ENCODE results near the gene TLCD5. TPM values are rescaled to one million over a fixed set of nuclear protein-coding genes. Genes with fewer than 3 reads are reported as not detected.

Gene TLCD5
- total RNA-seq, 1 experiment from 2014 or later, result 7.8 TPM

- DNase-seq (ENCODE audit: low read depth, low spot score), result no peak
- in situ Hi-C loops (cut with HindIII; ENCODE audit: low pct_unique_long_range_greater_than_20kb, low sequenced_read_pairs), result no loop called here
Observed at GRCh38 chr11:120354068-120354467, 29.0 kb downstream of the TLCD5 start.

GRCh38 chr11:120354779-120355178 lies 29.7 kb downstream of the TLCD5 start:
- in situ Hi-C loops (cut with HindIII; ENCODE audit: low pct_unique_long_range_greater_than_20kb, low sequenced_read_pairs), result no loop called here
- DNase-seq (ENCODE audit: low read depth, low spot score), result no peak

GRCh38 chr11:120357620-120358019 lies 32.5 kb downstream of the TLCD5 start:
- no peak for DNase-seq (ENCODE audit: low read depth, low spot score)
- in situ Hi-C loops (cut with HindIII; ENCODE audit: low pct_unique_long_range_greater_than_20kb, low sequenced_read_pairs), result no loop called here

- in situ Hi-C loops (cut with HindIII; ENCODE audit: low pct_unique_long_range_greater_than_20kb, low sequenced_read_pairs), result no loop called here
- DNase-seq (ENCODE audit: low read depth, low spot score), result no peak
Observed at GRCh38 chr11:120358729-120359128, 33.6 kb downstream of the TLCD5 start.

- no peak for DNase-seq (ENCODE audit: low read depth, low spot score)
- in situ Hi-C loops (cut with HindIII; ENCODE audit: low pct_unique_long_range_greater_than_20kb, low sequenced_read_pairs), result no loop called here
Observed at GRCh38 chr11:120363436-120363835, 38.3 kb downstream of the TLCD5 start.

- in situ Hi-C loops (cut with HindIII; ENCODE audit: low pct_unique_long_range_greater_than_20kb, low sequenced_read_pairs), result no loop called here
- no peak for DNase-seq (ENCODE audit: low read depth, low spot score)
Observed at GRCh38 chr11:120365512-120365911, 40.4 kb downstream of the TLCD5 start.

- in situ Hi-C loops (cut with HindIII; ENCODE audit: low pct_unique_long_range_greater_than_20kb, low sequenced_read_pairs), result no loop called here
Observed at GRCh38 chr11:120372296-120372695, 47.2 kb downstream of the TLCD5 start.

GRCh38 chr11:120375076-120375475 lies 50.0 kb downstream of the TLCD5 start:
- no peak for DNase-seq (ENCODE audit: low read depth, low spot score)
- in situ Hi-C loops (cut with HindIII; ENCODE audit: low pct_unique_long_range_greater_than_20kb, low sequenced_read_pairs), result no loop called here

More at GRCh38 chr11:120372296-120372695, 47.2 kb downstream of the TLCD5 start:
- DNase-seq (ENCODE audit: low read depth, low spot score), result no peak

- no peak for DNase-seq (ENCODE audit: low read depth, low spot score)
- in situ Hi-C loops (cut with HindIII; ENCODE audit: low pct_unique_long_range_greater_than_20kb, low sequenced_read_pairs), result no loop called here
Observed at GRCh38 chr11:120376547-120377182, 51.6 kb downstream of the TLCD5 start.

- DNase-seq (ENCODE audit: low read depth, low spot score), result no peak
- in situ Hi-C loops (cut with HindIII; ENCODE audit: low pct_unique_long_range_greater_than_20kb, low sequenced_read_pairs), result no loop called here
Observed at GRCh38 chr11:120378474-120378873, 53.4 kb downstream of the TLCD5 start.

- in situ Hi-C loops (cut with HindIII; ENCODE audit: low pct_unique_long_range_greater_than_20kb, low sequenced_read_pairs), result no loop called here
- DNase-seq (ENCODE audit: low read depth, low spot score), result no peak
Observed at GRCh38 chr11:120381401-120381800, 56.3 kb downstream of the TLCD5 start.

Small RNA genes within 50 kb of the gene (small RNA-seq; reads per million reads assigned to genes)
- gene RF00100, result 554 to 42,756 reads per million in 2 experiments

Other genes starting within 250 kb of the TLCD5 start
- gene TRIM29, start 187.2 kb upstream of the TLCD5 start, total RNA-seq (2014; rRNA removed; shearing (Covaris generic)), result not detected in 2 replicates
- 73.3 and 82.5 TPM in 2 replicates for gene OAF, start 114.3 kb upstream of the TLCD5 start, total RNA-seq (2014; rRNA removed; shearing (Covaris generic))
- not detected in 2 replicates for gene POU2F3, start 85.2 kb upstream of the TLCD5 start, total RNA-seq (2014; rRNA removed; shearing (Covaris generic))
- 27.3 and 29.7 TPM in 2 replicates for gene ARHGEF12, start 11.1 kb downstream of the TLCD5 start, total RNA-seq (2014; rRNA removed; shearing (Covaris generic))
- gene GRIK4, start 186.4 kb downstream of the TLCD5 start, total RNA-seq (2014; rRNA removed; shearing (Covaris generic)), result not detected in 2 replicates